Right lobe of liver (tissue), 6 donors: ENCODE results near the gene AREL1. TPM values are rescaled to one million over a fixed set of nuclear protein-coding genes. Genes with fewer than 3 reads are reported as not detected.

Experiments
- ATAC-seq, 4 donors: fragments of 200-7000 bp; cut with Tn5 transposase; one replicate each; pipeline ENCODE4 v1.9.1; 2020; ENCODE audit warnings: mild to moderate bottlenecking in 4 of 4, moderate library complexity in 4 of 4
- DNase-seq, 3 donors: peaks; one replicate each; pipeline ENCODE4 v3.0.0-alpha.2; 2020
- H3K27ac ChIP-seq, 3 donors: fragments of 200-600 bp; one replicate each; pipeline ENCODE4 v1.8.0; 2022
- H3K27me3 ChIP-seq, 2 donors: fragments of 200-600 bp; one replicate each; pipeline ENCODE4 v1.8.0; 2022
- H3K36me3 ChIP-seq, 4 donors: fragments of 200-600 bp; sonication (generic) in 1 of 4; one replicate each; pipeline versions ENCODE4 v1.5.1 to v1.8.0; 2017 to 2022; ENCODE audit warnings: control low read depth in 1 of 4
- H3K4me1 ChIP-seq, 4 donors: fragments of 200-600 bp; sonication (generic) in 1 of 4; one replicate each; pipeline versions ENCODE4 v1.5.1 to v1.8.0; 2017 to 2022; ENCODE audit warnings: control low read depth in 1 of 4
- H3K4me3 ChIP-seq, 3 donors: fragments of 200-600 bp; one replicate each; pipeline ENCODE4 v1.8.0; 2022
- H3K9me3 ChIP-seq, 4 donors: fragments of 200-600 bp; sonication (generic) in 1 of 4; one replicate each; pipeline versions ENCODE4 v1.5.1 to v1.8.0; 2017 to 2022; ENCODE audit warnings: control low read depth in 1 of 4
- CTCF ChIP-seq, 4 donors: fragments of 200-600 bp in 3 of 4; fragments of 450-650 bp in 1 of 4; IDR thresholded peaks; one replicate each; pipeline versions ENCODE4 v1.5.1 to v1.8.0; 2016 to 2022; ENCODE audit warnings: antibody characterized with exemption in 4 of 4, mild to moderate bottlenecking in 2 of 4
- POLR2A ChIP-seq: fragments of 450-650 bp; IDR thresholded peaks from one replicate; pipeline ENCODE4 v1.6.1; 2017; ENCODE audit warnings: antibody characterized with exemption, mild to moderate bottlenecking
- whole genome bisulfite sequencing: methylation state at CpG from one replicate; pipeline ENCODE4 v1.1.6; 2018; ENCODE audit warnings: low coverage, low lambda C conversion rate; ENCODE audit not compliant: insufficient coverage; ENCODE audit errors: missing lambda C conversion rate; 5-methylcytosine and 5-hydroxymethylcytosine counted together
- intact Hi-C, 2 donors: fragments of 100-400 bp; cut with DNase I; formaldehyde crosslinking; loops; one replicate each; pipeline versions ENCODE4 v1.11.2 to v1.14.1; 2022
- total RNA-seq, 6 experiments: library from RNA; depleted of rRNA in 2 of 6; stranded (reverse); fragments of >200 nt in 2 of 6; fragmentation: NEBNext Ultra II Directional in 3 of 6; extraction: Animal tissue kit (Norgen Biotek cat#: 25700) in 3 of 6; gene quantifications; one replicate each; pipeline versions ENCODE4 v1.1.0 to v1.2.4, GENCODE V29; 2016 to 2023
- donor health status: DM: no; HTN: yes; CAD: no.
- donor health status: DM: no; HTN: no; CAD: no.
- donor health status: DM: no; HTN: no; CAD: no.
- donor health status: DM: no; HTN: yes; CAD: no.
- donor health status: DM: no; HTN: yes; CAD: no.

The AREL1 gene
- total RNA-seq, 6 experiments from 2014 or later = 12.7 to 17.9 (median 15.9) TPM

DNA sequence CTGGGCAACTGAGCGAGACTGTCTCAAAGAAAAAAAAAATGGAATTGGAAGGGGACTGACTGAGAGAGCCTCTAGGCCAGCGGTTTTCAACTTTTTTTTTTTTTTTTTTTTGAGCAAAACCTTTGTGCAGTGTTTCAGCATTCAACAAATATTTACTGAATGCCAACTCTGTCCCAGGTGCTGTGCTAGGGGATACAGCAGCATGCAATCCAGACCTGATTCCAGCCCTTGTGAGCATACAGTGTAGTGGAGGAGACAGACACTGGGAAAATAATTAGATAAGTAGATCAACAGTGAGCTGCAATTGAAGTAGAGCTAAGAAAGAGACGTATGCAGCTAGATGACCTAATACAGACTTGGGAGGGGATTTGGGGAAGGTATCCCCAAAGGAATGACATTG is 77.0 kb downstream of the AREL1 start:
- Histone ChIP-seq H3K4me1 (peaks cover 0 to 6% (median 0%) of the 10 kb centered on the region in 4 donors), H3K27me3 (no peaks in the 10 kb centered on the region), H3K27ac (no peak overlapping the region), H3K36me3 (no peaks in the 10 kb centered on the region), H3K4me3 (no peak overlapping the region), H3K9me3 (no peaks in the 10 kb centered on the region)
- DNase-seq (no peak), ATAC-seq (peak; percentile 88 to 95 (median 94))
- intact Hi-C loops = no loop called here
- TF ChIP-seq CTCF (IDR thresholded peaks at IDR 0.05) = no peak
- TF ChIP-seq POLR2A = no peak
- WGBS = 38% methylated on average over 3 of the region's 3 CpGs

DNA sequence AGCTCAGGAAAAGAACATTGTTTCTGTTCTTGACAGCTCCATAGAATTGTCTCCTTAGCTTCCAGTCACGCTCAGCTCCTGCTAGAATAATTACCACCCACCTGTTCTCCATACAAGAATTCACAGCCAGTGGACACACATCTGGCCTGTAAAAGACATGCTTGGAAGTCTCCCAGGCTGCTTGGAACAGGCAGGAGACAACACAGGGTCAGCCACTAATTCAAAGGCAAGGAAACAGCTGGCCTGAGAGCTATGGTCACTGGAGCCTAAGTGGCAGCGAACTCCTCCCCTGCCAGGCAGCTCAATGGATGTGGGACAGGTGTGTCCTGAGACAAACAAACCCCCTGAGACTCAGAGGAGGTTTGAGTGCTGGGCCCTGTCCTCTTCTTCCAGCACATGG is 77.9 kb downstream of the AREL1 start:
- no peak overlapping the region for H3K4me3 ChIP-seq
- no peaks in the 10 kb centered on the region for H3K27me3 ChIP-seq
- no peaks in the 10 kb centered on the region for H3K36me3 ChIP-seq
- TF ChIP-seq CTCF (IDR thresholded peaks at IDR 0.05) (no peak), POLR2A (no peak)
- DNase-seq (no peak), ATAC-seq (no peak)
- intact Hi-C loops = no loop called here
- H3K4me1 ChIP-seq = peaks cover 0 to 6% (median 0%) of the 10 kb centered on the region in 4 donors
- 100% methylated on average over 1 of the region's 2 CpGs for WGBS
- no peaks in the 10 kb centered on the region for H3K9me3 ChIP-seq
- H3K27ac ChIP-seq = no peak overlapping the region

DNA sequence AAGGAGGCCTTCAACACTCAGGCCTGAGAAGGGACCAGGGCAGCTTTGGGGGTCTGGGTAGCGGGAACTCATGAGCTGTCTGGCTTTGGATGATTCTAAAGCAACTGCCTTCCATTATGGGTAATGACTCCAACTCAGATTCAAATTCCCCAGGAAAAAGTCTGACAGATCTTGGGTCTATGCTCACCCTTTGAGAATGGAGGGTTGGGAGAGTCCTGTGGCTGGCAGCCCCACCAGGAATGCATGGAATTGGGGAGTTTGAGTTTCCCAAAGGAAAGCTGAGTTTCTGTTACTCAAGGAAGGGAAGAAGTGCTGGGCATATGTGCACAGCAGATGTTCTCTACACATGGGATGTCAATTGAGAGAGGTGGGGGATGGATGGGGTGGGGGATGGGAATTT is 78.4 kb downstream of the AREL1 start:
- intact Hi-C loops = no loop called here
- Histone ChIP-seq H3K9me3 (no peaks in the 10 kb centered on the region), H3K27ac (no peak overlapping the region), H3K27me3 (no peaks in the 10 kb centered on the region), H3K36me3 (no peaks in the 10 kb centered on the region), H3K4me3 (no peak overlapping the region), H3K4me1 (peaks cover 0 to 6% (median 0%) of the 10 kb centered on the region in 4 donors)
- ATAC-seq (no peak), DNase-seq (no peak)
- TF ChIP-seq CTCF (IDR thresholded peaks at IDR 0.05) = no peak
- TF ChIP-seq POLR2A = no peak
- no CpG with 5 or more reads among the region's 1 CpG for WGBS

GRCh38 chr14:74630881-74631690 is 81.8 kb downstream of the AREL1 start:
- Histone ChIP-seq H3K4me1 (peaks cover 0 to 3% (median 0%) of the 10 kb centered on the region in 4 donors), H3K27me3 (no peaks in the 10 kb centered on the region), H3K36me3 (no peaks in the 10 kb centered on the region), H3K9me3 (no peaks in the 10 kb centered on the region), H3K27ac (no peak overlapping the region), H3K4me3 (no peak overlapping the region)
- TF ChIP-seq CTCF (IDR thresholded peaks at IDR 0.05) (no peak), POLR2A (no peak)
- intact Hi-C loops = no loop called here
- DNase-seq (no peak), ATAC-seq (peak in 3 of 4 donors; percentile 13 to 24 (median 20))
- 51% methylated on average over 6 of the region's 15 CpGs for WGBS
